Body of pancreas (tissue), 4 donors: Measurements from ENCODE around the gene CXCL12. TPM values are rescaled to one million over a fixed set of nuclear protein-coding genes. Genes with fewer than 3 reads are reported as not detected.

Experiments used
- ATAC-seq: fragments of 150-250 bp; one replicate; pipeline ENCODE4 v1.9.1; 2016
- DNase-seq, 4 donors: peaks; one replicate each; pipeline ENCODE4 v3.0.0-alpha.2; 2019
- H3K27ac ChIP-seq, 4 donors: fragments of 200-600 bp; sonication (generic); 1 replicate in 3 of 4; 2 replicates in 1 of 4; pipeline versions ENCODE4 v1.5.1 to v1.6.1; 2016 to 2019; ENCODE audit warnings: mild to moderate bottlenecking in 1 of 4, mixed read lengths in 1 of 4, moderate library complexity in 1 of 4
- H3K27me3 ChIP-seq, 2 donors: fragments of 200-600 bp; sonication (generic); one replicate each; pipeline ENCODE4 v1.6.0; 2016; ENCODE audit warnings: mild to moderate bottlenecking in 1 of 2
- H3K36me3 ChIP-seq, 2 donors: fragments of 200-600 bp; sonication (generic); replicated peaks in 1 of 2; 2 replicates each; pipeline ENCODE4 v1.5.1; 2016; ENCODE audit warnings: low read depth in 2 of 2; ENCODE audit not compliant: insufficient read depth in 1 of 2
- H3K4me1 ChIP-seq: fragments of 200-600 bp; sonication (generic); one replicate; pipeline ENCODE4 v1.6.0; 2016
- H3K4me3 ChIP-seq, 2 donors: fragments of 200-600 bp; sonication (generic); 1 replicate in 1 of 2; 2 replicates in 1 of 2; pipeline ENCODE4 v1.5.1; 2016 to 2019
- H3K9me3 ChIP-seq, 3 donors: fragments of 200-600 bp; sonication (generic); 1 replicate in 2 of 3; 2 replicates in 1 of 3; pipeline ENCODE4 v1.5.1; 2016
- CTCF ChIP-seq, 7 experiments: fragments of 450-650 bp in 4 of 7; fragments of 200-600 bp in 3 of 7; sonication (generic) in 3 of 7; IDR thresholded peaks; one replicate each; pipeline ENCODE4 v1.5.1; 2016 to 2019; ENCODE audit warnings: antibody characterized with exemption in 7 of 7
- POLR2A ChIP-seq, 3 donors: fragments of 450-650 bp; IDR thresholded peaks; one replicate each; pipeline ENCODE4 v1.6.1; 2016; ENCODE audit warnings: antibody characterized with exemption in 3 of 3, mild to moderate bottlenecking in 2 of 3
- WGBS, 2 donors: methylation state at CpG; one replicate each; pipeline ENCODE4 v1.1.5; 2017; 5-methylcytosine and 5-hydroxymethylcytosine counted together
- intact Hi-C: fragments of 100-400 bp; cut with DNase I; formaldehyde crosslinking; loops from one replicate; pipeline ENCODE4 v1.15.1; 2023
- total RNA-seq, 2 donors: library from RNA; depleted of rRNA; stranded (reverse); fragments of >200 nt; gene quantifications; one replicate each; pipeline ENCODE4 v1.1.0, GENCODE V29; 2016

The CXCL12 gene
- total RNA-seq, 2 donors from 2014 or later, result 93.7 to 158 TPM

GRCh38 chr10:44404741-44405437, 20.0 kb upstream of the CXCL12 start:
- no peak for DNase-seq
- 91 to 95% methylated on average over 2 of the region's 2 CpGs for WGBS, 2 donors
- no peak for TF ChIP-seq CTCF (IDR thresholded peaks at IDR 0.05)
- TF ChIP-seq POLR2A (IDR thresholded peaks at IDR 0.05), result no peak

GRCh38 chr10:44402465-44403195, 17.7 kb upstream of the CXCL12 start:
- H3K27me3 ChIP-seq, result no peaks in the 10 kb centered on the region
- no peaks in the 10 kb centered on the region for H3K36me3 ChIP-seq
- DNase-seq, result no peak
- intact Hi-C loops, result no loop called here
- 75 to 80% methylated on average over 6 of the region's 6 CpGs for WGBS, 2 donors
- H3K27ac ChIP-seq, result no peak overlapping the region
- H3K9me3 ChIP-seq, result no peaks in the 10 kb centered on the region
- no peak for ATAC-seq
- no peaks in the 10 kb centered on the region for H3K4me1 ChIP-seq
- no peak for TF ChIP-seq POLR2A (IDR thresholded peaks at IDR 0.05)
- TF ChIP-seq CTCF (IDR thresholded peaks at IDR 0.05), result no peak
- H3K4me3 ChIP-seq, result no peak overlapping the region

More at GRCh38 chr10:44404741-44405437, 20.0 kb upstream of the CXCL12 start:
- Histone ChIP-seq H3K36me3 (no peaks in the 10 kb centered on the region), H3K4me3 (no peak overlapping the region), H3K27ac (no peak overlapping the region), H3K9me3 (no peaks in the 10 kb centered on the region), H3K4me1 (no peaks in the 10 kb centered on the region), H3K27me3 (no peaks in the 10 kb centered on the region)
- no peak for ATAC-seq
- intact Hi-C loops, result no loop called here

GRCh38 chr10:44400541-44400940, 15.6 kb upstream of the CXCL12 start:
- Histone ChIP-seq H3K9me3 (no peaks in the 10 kb centered on the region), H3K4me3 (no peak overlapping the region), H3K27me3 (no peaks in the 10 kb centered on the region), H3K27ac (no peak overlapping the region), H3K4me1 (peaks cover 6% of the 10 kb centered on the region), H3K36me3 (no peaks in the 10 kb centered on the region)
- no peak for DNase-seq
- 55 to 61% methylated on average over 4 of the region's 4 CpGs for WGBS, 2 donors
- TF ChIP-seq POLR2A (IDR thresholded peaks at IDR 0.05), result no peak
- no peak for TF ChIP-seq CTCF (IDR thresholded peaks at IDR 0.05)
- intact Hi-C loops, result no loop called here
- no peak for ATAC-seq

GRCh38 chr10:44399659-44400451, 15.0 kb upstream of the CXCL12 start:
- Histone ChIP-seq H3K4me3 (no peak overlapping the region), H3K4me1 (peaks cover 8% of the 10 kb centered on the region), H3K36me3 (no peaks in the 10 kb centered on the region), H3K9me3 (no peaks in the 10 kb centered on the region), H3K27me3 (no peaks in the 10 kb centered on the region), H3K27ac (no peak overlapping the region)
- WGBS, 2 donors, result 76 to 77% methylated on average over 5 to 6 of the region's 6 CpGs
- intact Hi-C loops, result no loop called here
- TF ChIP-seq CTCF (IDR thresholded peaks at IDR 0.05), result no peak
- no peak for TF ChIP-seq POLR2A (IDR thresholded peaks at IDR 0.05)
- ATAC-seq (no peak), DNase-seq (no peak)
